DOHH2 (cell line): Measurements from ENCODE around the gene C19orf47.

ENCODE experiments used
- EZH2phosphoT487 ChIP-seq: fragments of 200-600 bp; sonication (generic); IDR thresholded peaks from 2 replicates; pipeline ENCODE4 v1.6.1; 2017; ENCODE audit warnings: borderline replicate concordance, mild to moderate bottlenecking, antibody characterized with exemption, low read length, moderate library complexity, mixed read lengths
- TF ChIP-seq, protein P1 (sequence below): fragments of 200-600 bp; sonication (generic); IDR thresholded peaks from one replicate; pipeline ENCODE4 v1.5.1; 2014; ENCODE audit warnings: antibody characterized with exemption, mild to moderate bottlenecking, low read depth, low read length; ENCODE audit not compliant: poor library complexity, severe bottlenecking

DNA sequence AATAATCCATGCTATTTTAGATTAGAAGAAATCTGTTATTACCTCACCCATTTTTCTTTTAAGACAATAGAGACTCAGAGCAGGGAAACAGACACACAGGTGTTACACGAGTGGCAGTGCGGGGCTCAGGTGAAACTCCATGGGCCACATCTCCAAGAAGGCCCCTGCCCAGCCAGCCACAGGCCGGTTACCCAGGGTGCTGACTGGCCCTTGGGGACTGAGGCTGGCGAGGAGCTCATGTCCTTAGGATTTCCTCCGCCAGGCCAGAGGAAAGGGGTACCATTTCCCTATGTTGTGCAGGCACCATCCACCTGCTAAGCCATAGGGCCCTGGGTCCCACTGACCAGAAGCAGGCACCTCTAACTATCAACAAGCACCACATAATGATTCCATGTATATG is 10.6 kb downstream of the C19orf47 start:
- TF ChIP-seq, protein P1, sequence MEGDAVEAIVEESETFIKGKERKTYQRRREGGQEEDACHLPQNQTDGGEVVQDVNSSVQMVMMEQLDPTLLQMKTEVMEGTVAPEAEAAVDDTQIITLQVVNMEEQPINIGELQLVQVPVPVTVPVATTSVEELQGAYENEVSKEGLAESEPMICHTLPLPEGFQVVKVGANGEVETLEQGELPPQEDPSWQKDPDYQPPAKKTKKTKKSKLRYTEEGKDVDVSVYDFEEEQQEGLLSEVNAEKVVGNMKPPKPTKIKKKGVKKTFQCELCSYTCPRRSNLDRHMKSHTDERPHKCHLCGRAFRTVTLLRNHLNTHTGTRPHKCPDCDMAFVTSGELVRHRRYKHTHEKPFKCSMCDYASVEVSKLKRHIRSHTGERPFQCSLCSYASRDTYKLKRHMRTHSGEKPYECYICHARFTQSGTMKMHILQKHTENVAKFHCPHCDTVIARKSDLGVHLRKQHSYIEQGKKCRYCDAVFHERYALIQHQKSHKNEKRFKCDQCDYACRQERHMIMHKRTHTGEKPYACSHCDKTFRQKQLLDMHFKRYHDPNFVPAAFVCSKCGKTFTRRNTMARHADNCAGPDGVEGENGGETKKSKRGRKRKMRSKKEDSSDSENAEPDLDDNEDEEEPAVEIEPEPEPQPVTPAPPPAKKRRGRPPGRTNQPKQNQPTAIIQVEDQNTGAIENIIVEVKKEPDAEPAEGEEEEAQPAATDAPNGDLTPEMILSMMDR: no peak
- no peak for TF ChIP-seq EZH2phosphoT487
